ENCODE data around the gene ITGAE. TPM values are rescaled to one million over a fixed set of nuclear protein-coding genes. Genes with fewer than 3 reads are reported as not detected.
"Not testable (repeated sequence)": the region's sequence is repeated elsewhere in the genome, so short reads cannot be mapped to it uniquely, and the experiment has no call there.

ITGAE gene
- total and polyA plus RNA-seq, 2 donors: 14.0 to 34.6 TPM

- Histone ChIP-seq H3K27ac (ENCODE audit: low read depth) (no peak overlapping the region), H3K4me3 (ENCODE audit: low read depth, low read length) (no peak overlapping the region), H3K36me3 (ENCODE audit: insufficient read depth) (no peaks in the 10 kb centered on the region), H3K4me1 (ENCODE audit: insufficient read depth) (no peaks in the 10 kb centered on the region)
- no peak for DNase-seq (ENCODE audit: extremely low spot score)
- WGBS: 51% methylated on average over 16 of the region's 16 CpGs
Observed at GRCh38 chr17:3738562-3739295, 62.3 kb downstream of the ITGAE start.

GRCh38 chr17:3735515-3735914 lies 65.5 kb downstream of the ITGAE start:
- Histone ChIP-seq H3K36me3 (ENCODE audit: insufficient read depth) (no peaks in the 10 kb centered on the region), H3K27ac (ENCODE audit: low read depth) (no peak overlapping the region), H3K4me3 (ENCODE audit: low read depth, low read length) (no peak overlapping the region), H3K4me1 (ENCODE audit: insufficient read depth) (no peaks in the 10 kb centered on the region)
- WGBS: 66% methylated on average over 8 of the region's 8 CpGs
- DNase-seq (ENCODE audit: extremely low spot score): no peak

GRCh38 chr17:3734911-3735276 lies 66.1 kb downstream of the ITGAE start:
- H3K4me1 ChIP-seq (ENCODE audit: insufficient read depth); H3K4me3 ChIP-seq (ENCODE audit: low read depth, low read length); DNase-seq (ENCODE audit: extremely low spot score); H3K27ac ChIP-seq (ENCODE audit: low read depth); H3K36me3 ChIP-seq (ENCODE audit: insufficient read depth): not testable (repeated sequence)
- 94% methylated on average over 10 of the region's 10 CpGs for WGBS

- WGBS: 33% methylated on average over 9 of the region's 9 CpGs
- no peak for DNase-seq (ENCODE audit: extremely low spot score)
- H3K36me3 ChIP-seq (ENCODE audit: insufficient read depth): no peaks in the 10 kb centered on the region
- no peak overlapping the region for H3K27ac ChIP-seq (ENCODE audit: low read depth)
- no peak overlapping the region for H3K4me3 ChIP-seq (ENCODE audit: low read depth, low read length)
- no peaks in the 10 kb centered on the region for H3K4me1 ChIP-seq (ENCODE audit: insufficient read depth)
Observed at GRCh38 chr17:3732210-3732621, 68.8 kb downstream of the ITGAE start.

DNA sequence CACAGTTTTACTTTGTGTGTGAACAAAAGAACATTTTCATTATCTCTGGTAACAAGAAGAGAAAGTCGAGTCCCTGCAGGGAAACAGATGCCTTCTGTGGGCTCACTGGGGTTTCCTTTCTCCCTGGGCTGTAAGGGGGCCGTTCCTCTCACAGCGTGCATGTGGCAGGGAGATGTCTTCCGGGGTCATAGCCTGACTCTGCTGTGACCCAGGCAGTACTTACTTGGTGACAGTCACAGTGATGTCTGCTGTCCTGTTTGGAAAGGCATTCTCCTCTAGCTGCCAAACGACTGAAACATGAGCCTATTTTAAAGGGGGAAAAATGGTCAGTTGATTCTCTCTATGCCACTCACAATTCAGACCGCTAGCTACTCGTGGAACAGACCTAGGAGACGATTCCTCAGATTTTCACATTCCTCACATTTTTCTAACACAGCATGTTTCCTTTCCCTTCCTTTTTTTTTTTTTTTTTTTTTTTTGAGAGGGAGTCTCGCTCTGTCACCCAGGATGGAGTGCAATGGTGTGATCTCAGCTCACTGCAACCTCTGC lies 70.0 kb downstream of the ITGAE start:
- no peak overlapping the region for H3K27ac ChIP-seq (ENCODE audit: low read depth)
- H3K36me3 ChIP-seq (ENCODE audit: insufficient read depth): no peaks in the 10 kb centered on the region
- no peak overlapping the region for H3K4me3 ChIP-seq (ENCODE audit: low read depth, low read length)
- WGBS: 41% methylated on average over 9 of the region's 9 CpGs
- no peaks in the 10 kb centered on the region for H3K4me1 ChIP-seq (ENCODE audit: insufficient read depth)
- no peak for DNase-seq (ENCODE audit: extremely low spot score)

GRCh38 chr17:3729881-3730280 lies 71.1 kb downstream of the ITGAE start:
- no peaks in the 10 kb centered on the region for H3K36me3 ChIP-seq (ENCODE audit: insufficient read depth)
- DNase-seq (ENCODE audit: extremely low spot score): no peak
- H3K27ac ChIP-seq (ENCODE audit: low read depth): no peak overlapping the region
- 96% methylated on average over 6 of the region's 6 CpGs for WGBS
- no peaks in the 10 kb centered on the region for H3K4me1 ChIP-seq (ENCODE audit: insufficient read depth)
- H3K4me3 ChIP-seq (ENCODE audit: low read depth, low read length): no peak overlapping the region

DNA sequence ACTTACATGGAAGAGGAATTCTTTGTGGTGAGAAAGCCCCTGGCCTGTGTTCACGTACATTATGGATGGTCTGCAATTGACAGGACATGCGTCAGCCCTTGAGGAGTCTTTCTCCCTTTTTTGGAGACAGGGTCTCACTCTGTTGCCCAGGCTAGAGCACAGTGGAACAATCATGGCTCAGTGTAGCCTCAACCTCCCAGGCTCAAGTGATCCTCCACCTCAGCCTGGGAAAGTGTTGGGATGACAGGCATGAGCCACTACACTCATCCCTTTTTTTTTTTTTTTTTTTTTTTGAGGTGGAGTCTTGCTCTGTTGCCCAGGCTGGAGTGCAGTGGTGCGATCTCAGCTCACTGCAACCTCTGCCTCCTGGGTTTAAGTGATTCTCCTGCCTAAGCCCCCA lies 72.9 kb downstream of the ITGAE start:
- not testable (repeated sequence) for H3K4me3 ChIP-seq (ENCODE audit: low read depth, low read length); H3K4me1 ChIP-seq (ENCODE audit: insufficient read depth); H3K27ac ChIP-seq (ENCODE audit: low read depth); H3K36me3 ChIP-seq (ENCODE audit: insufficient read depth); DNase-seq (ENCODE audit: extremely low spot score)
- 95% methylated on average over 3 of the region's 3 CpGs for WGBS

DNA sequence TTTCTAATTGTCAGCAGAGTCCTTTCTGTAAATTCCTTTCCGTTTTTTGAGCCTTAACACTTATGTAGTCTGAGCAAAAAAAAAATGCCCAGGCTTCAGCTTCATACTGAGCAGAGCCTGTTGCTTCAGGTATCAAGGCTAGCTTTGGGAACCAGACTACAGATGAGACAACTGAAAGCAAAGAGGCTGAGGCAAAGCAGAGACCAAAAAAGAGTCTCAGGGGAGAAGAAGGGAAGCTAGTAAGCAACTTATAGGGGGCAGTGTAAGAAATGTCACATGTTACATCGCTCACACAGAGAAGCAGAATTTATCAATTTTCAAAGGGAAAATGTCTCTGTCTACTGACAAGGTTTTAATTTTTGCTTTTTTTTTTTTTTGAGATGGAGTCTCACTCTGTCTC lies 73.9 kb downstream of the ITGAE start:
- Histone ChIP-seq H3K4me3 (ENCODE audit: low read depth, low read length) (no peak overlapping the region), H3K36me3 (ENCODE audit: insufficient read depth) (no peaks in the 10 kb centered on the region), H3K4me1 (ENCODE audit: insufficient read depth) (no peaks in the 10 kb centered on the region), H3K27ac (ENCODE audit: low read depth) (no peak overlapping the region)
- WGBS: 61% methylated on average over 2 of the region's 2 CpGs
- no peak for DNase-seq (ENCODE audit: extremely low spot score)

- no peak for DNase-seq (ENCODE audit: extremely low spot score)
- Histone ChIP-seq H3K4me1 (ENCODE audit: insufficient read depth) (no peaks in the 10 kb centered on the region), H3K4me3 (ENCODE audit: low read depth, low read length) (peak overlapping the region; percentile 68), H3K27ac (ENCODE audit: low read depth) (no peak overlapping the region), H3K36me3 (ENCODE audit: insufficient read depth) (no peaks in the 10 kb centered on the region)
- 19% methylated on average over 27 of the region's 27 CpGs for WGBS
Observed at GRCh38 chr17:3724378-3725077, 76.5 kb downstream of the ITGAE start.

- peak; percentile 83 for DNase-seq (ENCODE audit: extremely low spot score)
- no peaks in the 10 kb centered on the region for H3K36me3 ChIP-seq (ENCODE audit: insufficient read depth)
- H3K4me1 ChIP-seq (ENCODE audit: insufficient read depth): no peaks in the 10 kb centered on the region
- WGBS: under 1% methylated on average over 98 of the region's 98 CpGs
- peak within 1 kb of the TSS; percentile 90 for H3K27ac ChIP-seq (ENCODE audit: low read depth)
- H3K4me3 ChIP-seq (ENCODE audit: low read depth, low read length): peak within 1 kb of the TSS; percentile 68
Observed at GRCh38 chr17:3723556-3724377, 77.2 kb downstream of the ITGAE start, which contains the start of gene HASPIN. HASPIN (plus strand) TSS chr17:3723903; CDS start chr17:3723936, 33 bp downstream.

GRCh38 chr17:3723188-3723555 lies 77.8 kb downstream of the ITGAE start:
- peak overlapping the region; percentile 90 for H3K27ac ChIP-seq (ENCODE audit: low read depth)
- WGBS: under 1% methylated on average over 13 of the region's 13 CpGs
- DNase-seq (ENCODE audit: extremely low spot score): no peak
- no peaks in the 10 kb centered on the region for H3K4me1 ChIP-seq (ENCODE audit: insufficient read depth)
- H3K4me3 ChIP-seq (ENCODE audit: low read depth, low read length): peak overlapping the region; percentile 68
- no peaks in the 10 kb centered on the region for H3K36me3 ChIP-seq (ENCODE audit: insufficient read depth)

- WGBS: 35% methylated on average over 6 of the region's 6 CpGs
- Histone ChIP-seq H3K4me1 (ENCODE audit: insufficient read depth) (no peaks in the 10 kb centered on the region), H3K27ac (ENCODE audit: low read depth) (no peak overlapping the region)
Observed at GRCh38 chr17:3722716-3723115, 78.3 kb downstream of the ITGAE start.

GRCh38 chr17:3719265-3719664 lies 81.7 kb downstream of the ITGAE start:
- Histone ChIP-seq H3K36me3 (ENCODE audit: insufficient read depth) (peaks cover 13% of the 10 kb centered on the region), H3K4me1 (ENCODE audit: insufficient read depth) (no peaks in the 10 kb centered on the region), H3K27ac (ENCODE audit: low read depth) (no peak overlapping the region), H3K4me3 (ENCODE audit: low read depth, low read length) (no peak overlapping the region)
- DNase-seq (ENCODE audit: extremely low spot score): no peak

More at GRCh38 chr17:3722716-3723115, 78.3 kb downstream of the ITGAE start:
- Histone ChIP-seq H3K36me3 (ENCODE audit: insufficient read depth) (peaks cover under 1% of the 10 kb centered on the region), H3K4me3 (ENCODE audit: low read depth, low read length) (peak overlapping the region; percentile 68)
- DNase-seq (ENCODE audit: extremely low spot score): no peak
